CD4-positive, alpha-beta T cell (primary cell): ENCODE results near the gene OR2G2. TPM values are rescaled to one million over a fixed set of nuclear protein-coding genes. Genes with fewer than 3 reads are reported as not detected.
A peak's percentile ranks its signal among the peaks of the same experiment; 100 is the strongest.

Source experiments
- ATAC-seq: fragments of 200-7000 bp; cut with Tn5 transposase; one replicate; pipeline ENCODE4 v1.10.0; 2022; ENCODE audit warnings: mild to moderate bottlenecking; ENCODE audit not compliant: poor library complexity
- CTCF ChIA-PET: fragments of 350-600 bp; sonication (Branson Sonifier 250); formaldehyde crosslinking; loops from one replicate; lab custom pipeline; 2021; ENCODE audit warnings: antibody characterized with exemption, inconsistent platforms; lab: Charles Lee
- POLR2A ChIA-PET: fragments of 350-600 bp; sonication (Branson Sonifier 250); formaldehyde crosslinking; loops from one replicate; lab custom pipeline; 2021; ENCODE audit warnings: antibody characterized with exemption, inconsistent platforms; lab: Charles Lee
- DNase-seq, 14 experiments: peaks; one replicate each; pipeline ENCODE4 v3.0.0-alpha.2; 2013 to 2020; ENCODE audit warnings: mixed read lengths in 2 of 14
- H3K27ac ChIP-seq, 2 donors: one replicate each; pipeline versions ENCODE4 v1.5.1 to v1.7.0; 2013; ENCODE audit warnings: low read length in 2 of 2, low read depth in 1 of 2, mild to moderate bottlenecking in 1 of 2
- H3K27me3 ChIP-seq, 2 experiments: 1 replicate in 1 of 2; 2 replicates in 1 of 2; pipeline versions ENCODE4 v1.6.1 to v1.7.0; 2013; ENCODE audit warnings: low read length in 2 of 2, control low read depth in 1 of 2, mild to moderate bottlenecking in 1 of 2, moderate library complexity in 1 of 2; ENCODE audit not compliant: insufficient read depth in 2 of 2, control insufficient read depth in 1 of 2
- H3K36me3 ChIP-seq: one replicate; pipeline ENCODE4 v1.6.1; 2013; ENCODE audit warnings: low read length, control low read depth; ENCODE audit not compliant: insufficient read depth
- H3K4me1 ChIP-seq: one replicate; pipeline ENCODE4 v1.6.1; 2013; ENCODE audit warnings: low read length, control low read depth; ENCODE audit not compliant: insufficient read depth
- H3K4me3 ChIP-seq: one replicate; pipeline ENCODE4 v1.5.1; 2013; ENCODE audit warnings: mild to moderate bottlenecking, low read length, moderate library complexity
- H3K9me3 ChIP-seq, 2 experiments: 1 replicate in 1 of 2; 2 replicates in 1 of 2; pipeline versions ENCODE4 v1.6.1 to v1.7.0; 2013; ENCODE audit warnings: low read length in 2 of 2, mild to moderate bottlenecking in 2 of 2, control low read depth in 1 of 2, moderate library complexity in 1 of 2; ENCODE audit not compliant: control insufficient read depth in 1 of 2, insufficient read depth in 1 of 2
- H3K27ac Mint-ChIP-seq: one replicate; pipeline ENCODE4 v1.8.0; 2020; ENCODE audit warnings: mixed read lengths
- H3K27me3 Mint-ChIP-seq: one replicate; pipeline ENCODE4 v1.8.0; 2021; ENCODE audit warnings: mixed read lengths
- H3K36me3 Mint-ChIP-seq: one replicate; pipeline ENCODE4 v1.8.0; 2021; ENCODE audit warnings: low read depth, mixed read lengths
- H3K4me1 Mint-ChIP-seq: one replicate; pipeline ENCODE4 v1.8.0; 2021; ENCODE audit warnings: low read depth, mixed read lengths
- H3K4me3 Mint-ChIP-seq: one replicate; pipeline ENCODE4 v1.8.0; 2020; ENCODE audit warnings: mild to moderate bottlenecking, mixed read lengths
- H3K9me3 Mint-ChIP-seq: one replicate; pipeline ENCODE4 v1.8.0; 2020; ENCODE audit warnings: mixed read lengths
- CTCF ChIP-seq: fragments of 200-600 bp; IDR thresholded peaks from one replicate; pipeline ENCODE4 v1.8.0; 2022; ENCODE audit warnings: antibody characterized with exemption, mild to moderate bottlenecking
- intact Hi-C, 2 experiments: fragments of 100-400 bp; cut with DNase I in 1 of 2; cut with micrococcal nuclease in 1 of 2; formaldehyde crosslinking; loops; one replicate each; pipeline versions ENCODE4 v1.15.1 to v1.9.0; 2023 to 2025; cut with DNase I, micrococcal nuclease
- total RNA-seq, 174 experiments: library from RNA in 2 of 174; stranded (reverse) in 2 of 174; gene quantifications; one replicate each; pipeline ENCODE4 v1.2.3 and lab custom pipeline; 2021 to 2026

Gene OR2G2
- total RNA-seq, 2 experiments from 2014 or later: not detected

- H3K4me3 Mint-ChIP-seq: peak overlapping the region; percentile 56
Observed at GRCh38 chr1:247638781-247639180, 50.6 kb downstream of the OR2G2 start.

More at GRCh38 chr1:247638781-247639180, 50.6 kb downstream of the OR2G2 start:
- TF ChIP-seq CTCF: no peak
- no peaks in the 10 kb centered on the region for H3K36me3 ChIP-seq
- Mint-ChIP-seq H3K27ac (no peak overlapping the region), H3K4me1 (no peaks in the 10 kb centered on the region), H3K9me3 (no peaks in the 10 kb centered on the region), H3K36me3 (no peaks in the 10 kb centered on the region), H3K27me3 (peaks cover 63% of the 10 kb centered on the region)
- DNase-seq (no peak), ATAC-seq (no peak)
- peaks cover 0 to 7% of the 10 kb centered on the region in 2 experiments for H3K9me3 ChIP-seq
- no peak overlapping the region for H3K4me3 ChIP-seq
- H3K4me1 ChIP-seq: no peaks in the 10 kb centered on the region
- POLR2A ChIA-PET: no interaction called here
- CTCF ChIA-PET: no interaction called here
- H3K27ac ChIP-seq: no peak overlapping the region
- intact Hi-C loops: no loop called here
- peaks cover 6 to 9% of the 10 kb centered on the region in 2 experiments for H3K27me3 ChIP-seq

Other genes starting within 250 kb of the OR2G2 start
- gene NLRP3, start 172.2 kb upstream of the OR2G2 start, total RNA-seq: 1 to 10 TPM; 7.8 to 8.5 TPM
- not detected for gene OR2B11, start 130.3 kb upstream of the OR2G2 start, total RNA-seq
- not detected for gene OR2C3, start 51.9 kb upstream of the OR2G2 start, total RNA-seq
- not detected for gene GCSAML, start 39.2 kb upstream of the OR2G2 start, total RNA-seq
- gene OR2G3, start 17.2 kb downstream of the OR2G2 start, total RNA-seq: not detected
- gene OR13G1, start 91.4 kb downstream of the OR2G2 start, total RNA-seq: not detected
- gene OR6F1, start 128.3 kb downstream of the OR2G2 start, total RNA-seq: not detected
- gene OR14K1, start 150.3 kb downstream of the OR2G2 start, total RNA-seq: not detected
- not detected for gene OR14A2, start 159.8 kb downstream of the OR2G2 start, total RNA-seq
- gene OR1C1, start 172.2 kb downstream of the OR2G2 start, total RNA-seq: not detected
- not detected for gene OR14A16, start 235.8 kb downstream of the OR2G2 start, total RNA-seq